Dendritic cell treated with granulocyte-macrophage colony-stimulating factor and Interleukin-4, amounts not matched to agents 40 ng/mL and 50 ng/mL, for 4 days (primary cell): Measurements from ENCODE around the gene ATG13.
"Not testable (repeated sequence)": the region's sequence is repeated elsewhere in the genome, so short reads cannot be mapped to it uniquely, and the experiment has no call there.

Experiments
- H3K27ac Mint-ChIP-seq: one replicate; pipeline ENCODE4 v1.8.0; 2022; ENCODE audit warnings: mild to moderate bottlenecking, mixed read lengths
- H3K27me3 Mint-ChIP-seq: one replicate; pipeline ENCODE4 v1.8.0; 2022; ENCODE audit warnings: mild to moderate bottlenecking, mixed read lengths
- H3K36me3 Mint-ChIP-seq: one replicate; pipeline ENCODE4 v1.8.0; 2022; ENCODE audit warnings: low read depth, mixed read lengths
- H3K4me1 Mint-ChIP-seq: one replicate; pipeline ENCODE4 v1.8.0; 2022; ENCODE audit warnings: low read depth, mixed read lengths
- H3K4me3 Mint-ChIP-seq: one replicate; pipeline ENCODE4 v1.8.0; 2022; ENCODE audit warnings: mild to moderate bottlenecking, moderate library complexity, mixed read lengths
- H3K9me3 Mint-ChIP-seq: one replicate; pipeline ENCODE4 v1.8.0; 2022; ENCODE audit warnings: mixed read lengths
- intact Hi-C: fragments of 100-400 bp; cut with micrococcal nuclease; formaldehyde crosslinking; loops from one replicate; pipeline ENCODE4 v1.15.0; 2022

ATG13 gene

GRCh38 chr11:46717825-46718154, 100.4 kb downstream of the ATG13 start:
- H3K27me3 Mint-ChIP-seq, intact Hi-C loops, H3K36me3 Mint-ChIP-seq, H3K4me1 Mint-ChIP-seq, H3K27ac Mint-ChIP-seq, H3K4me3 Mint-ChIP-seq, H3K9me3 Mint-ChIP-seq: not testable (repeated sequence)

GRCh38 chr11:46718155-46719019, 101.0 kb downstream of the ATG13 start:
- Mint-ChIP-seq H3K9me3 (no peaks in the 10 kb centered on the region), H3K4me1 (no peaks in the 10 kb centered on the region), H3K4me3 (no peak overlapping the region), H3K36me3 (no peaks in the 10 kb centered on the region), H3K27me3 (no peaks in the 10 kb centered on the region), H3K27ac (no peak overlapping the region)
- intact Hi-C loops: no loop called here

- no peaks in the 10 kb centered on the region for H3K27me3 Mint-ChIP-seq
- H3K4me1 Mint-ChIP-seq: no peaks in the 10 kb centered on the region
- H3K9me3 Mint-ChIP-seq: no peaks in the 10 kb centered on the region
These were observed 101.7 kb downstream of the ATG13 start, which contains the start of gene F2 for GRCh38 chr11:46719048-46719542. Gene F2, plus strand, starts transcription at chr11:46719213. Its CDS starts 23 bp downstream, at chr11:46719236.

DNA sequence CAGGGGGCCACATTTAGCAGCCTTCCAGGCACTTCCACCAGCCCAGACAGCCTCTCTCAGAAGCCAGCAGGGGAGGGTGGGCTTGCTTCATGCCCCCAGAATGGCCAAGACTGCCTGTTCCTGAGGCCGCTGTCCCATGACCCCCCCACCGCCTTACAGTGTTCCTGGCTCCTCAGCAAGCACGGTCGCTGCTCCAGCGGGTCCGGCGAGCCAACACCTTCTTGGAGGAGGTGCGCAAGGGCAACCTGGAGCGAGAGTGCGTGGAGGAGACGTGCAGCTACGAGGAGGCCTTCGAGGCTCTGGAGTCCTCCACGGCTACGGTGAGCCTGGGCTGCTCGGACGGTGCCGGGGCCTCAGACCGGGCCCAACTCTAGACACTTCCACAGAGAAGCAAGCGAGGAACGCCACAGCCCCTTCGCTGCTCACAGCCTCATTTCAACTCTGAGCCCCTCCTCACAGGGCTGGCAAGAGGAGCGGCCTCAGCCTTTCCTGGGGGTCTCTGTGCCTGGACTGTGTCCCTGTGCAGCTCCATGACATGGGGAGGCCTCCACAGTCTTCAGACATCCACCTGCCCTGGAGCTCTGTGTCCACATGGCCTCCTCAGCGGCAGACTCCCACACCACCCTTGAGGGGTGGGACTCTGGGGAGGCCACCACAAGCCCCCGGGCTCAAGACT, 102.3 kb downstream of the ATG13 start:
- Mint-ChIP-seq H3K27me3 (no peaks in the 10 kb centered on the region), H3K4me1 (no peaks in the 10 kb centered on the region), H3K4me3 (no peak overlapping the region), H3K27ac (no peak overlapping the region), H3K9me3 (no peaks in the 10 kb centered on the region), H3K36me3 (no peaks in the 10 kb centered on the region)
- intact Hi-C loops: no loop called here

More at GRCh38 chr11:46719048-46719542, 101.7 kb downstream of the ATG13 start, which contains the start of gene F2:
- Mint-ChIP-seq H3K27ac (no peak within 1 kb of the TSS), H3K36me3 (no peaks in the 10 kb centered on the region), H3K4me3 (no peak within 1 kb of the TSS)
- intact Hi-C loops: no loop called here

DNA sequence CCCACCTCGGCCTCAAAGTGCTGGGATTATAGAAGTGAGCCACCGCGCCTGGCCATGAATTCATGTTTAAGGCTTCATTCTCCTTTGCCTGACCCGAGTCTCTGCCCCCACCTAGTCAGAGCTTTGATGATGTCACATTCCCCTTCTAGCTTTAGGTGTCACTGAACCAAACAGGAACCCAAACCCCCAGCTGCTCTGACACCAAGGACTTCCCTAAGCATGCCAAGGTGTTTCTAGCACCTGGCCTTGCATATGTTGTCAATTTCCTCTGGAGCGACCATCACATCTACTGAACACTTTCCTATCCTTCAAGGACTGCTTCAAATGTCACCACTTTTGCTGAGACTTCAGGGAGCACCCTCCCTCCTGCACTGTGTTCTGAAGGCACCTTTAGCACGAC, 103.9 kb downstream of the ATG13 start:
- Mint-ChIP-seq H3K27ac (no peak overlapping the region), H3K27me3 (no peaks in the 10 kb centered on the region), H3K9me3 (no peaks in the 10 kb centered on the region)

GRCh38 chr11:46722566-46723358, 105.4 kb downstream of the ATG13 start:
- Mint-ChIP-seq H3K4me1 (no peaks in the 10 kb centered on the region), H3K27me3 (no peaks in the 10 kb centered on the region), H3K9me3 (no peaks in the 10 kb centered on the region), H3K36me3 (no peaks in the 10 kb centered on the region), H3K27ac (no peak overlapping the region), H3K4me3 (no peak overlapping the region)
- intact Hi-C loops: no loop called here

More for the DNA sequence above, 103.9 kb downstream of the ATG13 start:
- intact Hi-C loops: no loop called here
- Mint-ChIP-seq H3K4me3 (no peak overlapping the region), H3K4me1 (no peaks in the 10 kb centered on the region), H3K36me3 (no peaks in the 10 kb centered on the region)

- Mint-ChIP-seq H3K4me1 (no peaks in the 10 kb centered on the region), H3K4me3 (no peak overlapping the region), H3K36me3 (no peaks in the 10 kb centered on the region), H3K27me3 (no peaks in the 10 kb centered on the region), H3K9me3 (no peaks in the 10 kb centered on the region), H3K27ac (no peak overlapping the region)
- intact Hi-C loops: no loop called here
These were observed 106.0 kb downstream of the ATG13 start for GRCh38 chr11:46723359-46723680.

DNA sequence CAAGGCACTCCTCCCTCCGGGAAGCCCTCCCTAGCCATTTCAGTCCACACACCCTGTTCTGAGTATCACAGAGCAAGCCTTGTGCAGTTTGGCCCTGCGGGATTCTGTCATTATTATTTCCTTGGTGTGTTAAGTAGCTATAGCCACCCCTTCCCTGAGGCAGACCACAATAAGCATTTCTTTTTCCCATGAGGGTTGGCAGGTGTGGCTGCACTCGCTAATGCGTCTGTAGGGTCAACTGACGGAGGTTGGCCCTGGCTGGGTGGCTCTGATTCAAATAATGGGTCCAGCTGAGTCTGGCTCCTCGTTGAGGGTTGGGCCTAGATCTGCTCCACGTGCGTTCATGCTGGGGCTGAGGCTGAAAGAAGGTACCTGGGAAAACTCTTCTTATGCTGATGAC, 106.7 kb downstream of the ATG13 start:
- Mint-ChIP-seq H3K36me3 (no peaks in the 10 kb centered on the region), H3K4me3 (no peak overlapping the region), H3K4me1 (no peaks in the 10 kb centered on the region), H3K27ac (no peak overlapping the region), H3K9me3 (no peaks in the 10 kb centered on the region), H3K27me3 (no peaks in the 10 kb centered on the region)
- intact Hi-C loops: no loop called here
